ENCODE data around the gene NIPBL. TPM values are rescaled to one million over a fixed set of nuclear protein-coding genes. Genes with fewer than 3 reads are reported as not detected.
"Not testable (repeated sequence)": the region's sequence is repeated elsewhere in the genome, so short reads cannot be mapped to it uniquely, and the experiment has no call there.

NIPBL gene
- total RNA-seq, 1 donor: 24.6 TPM

DNA sequence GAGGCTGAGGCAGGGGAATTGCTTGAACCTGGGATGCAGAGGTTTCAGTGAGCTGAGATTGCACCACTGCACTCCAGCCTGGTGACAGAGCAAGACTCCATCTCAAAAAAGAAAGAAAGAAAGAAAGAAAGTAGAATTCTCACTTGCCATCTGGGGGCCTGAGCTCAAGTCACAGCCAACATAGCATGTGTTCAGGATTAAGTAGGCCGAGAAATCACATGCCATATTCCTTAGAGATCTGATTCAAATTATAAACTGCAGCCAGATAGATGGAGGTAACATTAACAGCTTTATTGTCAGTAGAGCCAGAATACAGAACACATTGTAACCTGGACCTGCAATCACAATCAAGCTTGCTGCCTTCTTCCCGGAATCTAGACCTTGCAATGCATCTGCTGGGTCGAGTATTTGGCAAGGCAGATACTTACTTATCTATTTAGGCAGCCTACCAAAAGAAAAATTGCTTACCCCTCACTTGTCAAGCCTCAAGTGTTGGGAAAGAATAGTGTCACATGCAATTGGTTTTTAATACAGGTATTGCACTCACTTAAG lies 198.9 kb downstream of the NIPBL start:
- TF ChIP-seq, protein P1, sequence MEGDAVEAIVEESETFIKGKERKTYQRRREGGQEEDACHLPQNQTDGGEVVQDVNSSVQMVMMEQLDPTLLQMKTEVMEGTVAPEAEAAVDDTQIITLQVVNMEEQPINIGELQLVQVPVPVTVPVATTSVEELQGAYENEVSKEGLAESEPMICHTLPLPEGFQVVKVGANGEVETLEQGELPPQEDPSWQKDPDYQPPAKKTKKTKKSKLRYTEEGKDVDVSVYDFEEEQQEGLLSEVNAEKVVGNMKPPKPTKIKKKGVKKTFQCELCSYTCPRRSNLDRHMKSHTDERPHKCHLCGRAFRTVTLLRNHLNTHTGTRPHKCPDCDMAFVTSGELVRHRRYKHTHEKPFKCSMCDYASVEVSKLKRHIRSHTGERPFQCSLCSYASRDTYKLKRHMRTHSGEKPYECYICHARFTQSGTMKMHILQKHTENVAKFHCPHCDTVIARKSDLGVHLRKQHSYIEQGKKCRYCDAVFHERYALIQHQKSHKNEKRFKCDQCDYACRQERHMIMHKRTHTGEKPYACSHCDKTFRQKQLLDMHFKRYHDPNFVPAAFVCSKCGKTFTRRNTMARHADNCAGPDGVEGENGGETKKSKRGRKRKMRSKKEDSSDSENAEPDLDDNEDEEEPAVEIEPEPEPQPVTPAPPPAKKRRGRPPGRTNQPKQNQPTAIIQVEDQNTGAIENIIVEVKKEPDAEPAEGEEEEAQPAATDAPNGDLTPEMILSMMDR (IDR thresholded peaks at IDR 0.05; ENCODE audit: insufficient read depth, low read depth, low read length): no peak
- no peak for DNase-seq (ENCODE audit: low read depth)
- H3K4me3 ChIP-seq (ENCODE audit: low read depth, low read length): no peak overlapping the region

DNA sequence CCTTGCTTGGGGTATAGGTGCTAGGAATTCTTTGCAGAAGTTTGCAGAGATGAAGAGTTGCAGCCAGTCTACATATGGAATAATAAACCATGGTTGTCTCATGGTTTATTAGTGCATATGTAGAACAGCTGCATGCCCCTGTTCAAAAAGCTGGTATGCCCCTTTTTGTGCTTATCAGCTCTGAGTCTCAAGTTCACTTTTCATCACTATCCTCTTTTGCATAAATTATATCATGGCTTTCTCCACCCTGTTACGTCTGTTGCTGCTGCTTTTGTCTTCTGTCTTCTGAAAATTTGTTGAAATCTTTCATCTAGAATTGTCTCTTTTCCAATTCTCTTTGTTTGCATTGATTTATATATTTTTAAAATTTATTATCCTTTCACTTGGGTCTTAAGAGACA lies 200.6 kb downstream of the NIPBL start:
- TF ChIP-seq, protein P1 (IDR thresholded peaks at IDR 0.05; ENCODE audit: insufficient read depth, low read depth, low read length): no peak
- H3K4me3 ChIP-seq (ENCODE audit: low read depth, low read length): no peak overlapping the region
- DNase-seq (ENCODE audit: low read depth): no peak

DNA sequence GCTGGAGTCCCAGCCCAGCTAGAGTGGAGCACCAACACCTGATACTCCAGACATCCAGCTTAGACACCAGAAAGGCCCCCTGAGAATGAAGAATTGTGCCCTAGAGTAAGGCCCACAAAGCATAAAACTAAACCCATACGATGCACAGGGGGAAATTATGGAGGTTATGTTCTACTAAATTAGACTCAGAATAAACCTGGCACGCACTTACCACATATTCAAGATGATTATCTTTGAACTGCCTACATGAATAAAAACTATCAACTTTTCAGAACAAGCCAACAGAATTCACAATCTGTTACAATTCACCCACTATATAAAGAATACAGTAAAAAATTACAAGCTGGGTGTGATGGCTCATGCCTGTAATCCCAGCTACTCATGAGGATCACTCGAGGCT lies 204.1 kb downstream of the NIPBL start:
- DNase-seq (ENCODE audit: low read depth): no peak
- TF ChIP-seq, protein P1 (IDR thresholded peaks at IDR 0.05; ENCODE audit: insufficient read depth, low read depth, low read length): no peak
- H3K4me3 ChIP-seq (ENCODE audit: low read depth, low read length): no peak overlapping the region

DNA sequence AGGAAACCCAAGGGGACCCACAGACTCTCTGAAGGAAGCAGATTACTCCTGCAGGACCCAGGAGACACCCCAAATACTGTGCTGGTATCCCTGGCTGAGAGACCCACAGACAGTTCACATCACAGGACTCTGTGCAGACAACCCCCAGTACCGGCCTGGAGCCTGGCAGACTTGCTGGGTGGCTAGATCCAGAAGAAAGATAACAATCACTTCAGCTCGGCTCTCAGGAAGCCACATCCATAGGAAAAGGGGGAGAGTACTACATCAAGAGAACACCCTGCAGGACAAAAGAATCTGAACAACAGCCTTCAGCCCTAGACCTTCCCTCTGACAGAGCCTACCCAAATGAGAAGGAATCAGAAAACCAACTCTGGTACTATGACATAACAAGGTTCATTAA lies 206.4 kb downstream of the NIPBL start:
- DNase-seq (ENCODE audit: low read depth); H3K4me3 ChIP-seq (ENCODE audit: low read depth, low read length): not testable (repeated sequence)

DNA sequence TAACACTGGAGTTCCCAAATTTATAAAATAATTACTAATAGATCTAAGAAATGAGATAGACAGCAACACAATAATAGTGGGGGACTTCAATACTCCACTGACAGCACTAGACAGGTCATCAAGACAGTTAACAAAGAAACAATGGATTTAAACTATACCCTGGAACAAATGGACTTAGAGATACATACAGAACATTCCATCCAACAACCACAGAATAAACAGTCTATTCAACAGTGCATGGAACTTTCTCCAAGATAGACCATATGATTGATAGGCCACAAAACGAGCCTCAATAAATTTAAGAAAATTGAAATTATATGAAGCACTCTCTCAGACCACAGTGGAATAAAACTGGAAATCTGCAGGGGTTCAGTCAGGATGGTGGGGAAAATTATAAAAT lies 209.5 kb downstream of the NIPBL start:
- not testable (repeated sequence) for DNase-seq (ENCODE audit: low read depth); H3K4me3 ChIP-seq (ENCODE audit: low read depth, low read length)

DNA sequence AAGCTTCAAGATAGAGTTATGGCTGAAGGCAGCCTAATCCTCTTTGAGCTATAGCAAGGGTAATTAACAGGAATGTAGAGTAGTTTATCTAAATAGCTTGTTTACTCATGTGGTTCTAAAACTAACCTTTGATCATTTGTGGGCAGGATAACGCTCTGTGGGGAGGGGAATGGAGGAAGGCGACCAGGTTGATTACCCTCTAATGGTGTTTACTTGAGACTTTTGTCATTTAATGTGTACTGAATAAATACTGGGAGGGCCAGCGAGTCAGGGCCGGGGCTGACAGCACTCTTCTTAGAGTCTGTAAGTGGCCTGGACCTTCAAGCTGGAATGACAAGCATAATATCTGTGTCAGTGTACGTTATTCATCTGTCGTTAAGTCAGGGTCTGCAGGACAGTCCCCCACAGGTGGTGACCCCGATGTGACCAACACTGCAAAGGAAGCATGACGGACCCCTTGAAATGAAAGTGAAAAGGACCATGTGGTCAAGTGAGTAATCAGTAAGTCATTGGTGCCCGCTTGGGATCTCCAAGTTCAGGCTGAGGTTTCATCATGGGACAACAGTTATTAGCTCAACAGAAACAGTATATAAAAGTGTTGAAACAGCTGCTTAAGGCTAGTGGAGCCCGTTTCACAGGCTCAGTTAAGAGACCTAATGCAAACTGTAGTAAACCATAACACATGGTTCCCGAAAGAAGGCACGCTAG lies 210.1 kb downstream of the NIPBL start:
- peak; percentile 88 for DNase-seq (ENCODE audit: low read depth)
- TF ChIP-seq, protein P1 (IDR thresholded peaks at IDR 0.05; ENCODE audit: insufficient read depth, low read depth, low read length): no peak
- no peak overlapping the region for H3K4me3 ChIP-seq (ENCODE audit: low read depth, low read length)

DNA sequence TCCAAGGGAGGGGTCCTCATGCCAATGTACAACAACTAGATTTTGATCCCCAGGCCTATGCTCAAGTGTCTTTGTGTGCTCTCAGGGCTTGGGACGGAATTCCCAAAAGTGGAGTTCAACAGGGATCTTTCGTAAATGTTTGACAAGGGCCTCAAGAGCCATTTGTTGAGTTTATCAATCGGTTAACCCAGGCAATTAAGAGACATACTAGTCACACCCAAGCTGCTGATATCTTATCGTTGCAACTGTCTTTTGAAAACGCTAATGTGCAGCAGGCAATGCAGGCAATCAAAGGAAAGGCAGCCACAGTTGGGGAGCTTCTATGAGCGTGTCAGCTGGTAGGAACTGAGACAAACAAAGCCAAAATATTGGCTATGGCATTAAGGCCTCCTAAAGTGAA lies 211.4 kb downstream of the NIPBL start:
- no peak for DNase-seq (ENCODE audit: low read depth)
- TF ChIP-seq, protein P1 (IDR thresholded peaks at IDR 0.05; ENCODE audit: insufficient read depth, low read depth, low read length): no peak
- no peak overlapping the region for H3K4me3 ChIP-seq (ENCODE audit: low read depth, low read length)

DNA sequence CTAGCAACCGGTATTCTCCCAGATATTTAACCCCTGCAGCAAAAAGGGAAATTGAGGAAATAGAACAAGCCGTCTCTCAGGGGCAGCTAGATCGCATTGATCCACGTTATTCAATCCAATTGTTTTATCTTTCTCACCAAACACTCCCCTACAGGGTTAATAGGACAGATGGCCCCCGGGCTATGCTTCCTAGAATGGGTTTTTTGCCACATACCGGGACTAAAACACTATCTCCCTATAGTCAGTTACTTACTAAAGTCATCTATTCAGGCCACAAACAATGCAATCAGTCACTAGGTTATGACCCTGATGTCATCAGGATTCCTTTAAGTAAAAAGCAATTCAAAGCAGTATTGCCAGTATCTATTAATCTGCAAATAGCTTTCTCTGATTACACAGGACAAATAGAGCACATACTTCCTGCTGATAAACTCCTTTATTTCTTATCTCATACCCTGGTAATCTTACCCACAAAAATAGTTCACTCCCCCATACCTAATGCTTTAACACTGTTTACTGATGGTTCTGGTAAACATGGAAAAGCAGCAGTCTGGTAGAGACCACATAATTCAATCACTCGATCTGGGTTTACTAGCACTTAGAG lies 213.7 kb downstream of the NIPBL start:
- TF ChIP-seq, protein P1 (IDR thresholded peaks at IDR 0.05; ENCODE audit: insufficient read depth, low read depth, low read length): no peak
- DNase-seq (ENCODE audit: low read depth): no peak
- H3K4me3 ChIP-seq (ENCODE audit: low read depth, low read length): no peak overlapping the region

Data from fibroblast of villous mesenchyme (primary cell).